Mesangial cell (primary cell): ENCODE measurements around the gene KCNK3. TPM values are rescaled to one million over a fixed set of nuclear protein-coding genes. Genes with fewer than 3 reads are reported as not detected.

Source experiments
- total RNA-seq: library from RNA; depleted of rRNA; stranded (reverse); fragments of >200 nt; gene quantifications from 2 replicates; pipeline ENCODE4 v1.2.3, GENCODE V29; 2015

Gene KCNK3
- total RNA-seq = 0.49 and 1.4 TPM in 2 replicates

DNA sequence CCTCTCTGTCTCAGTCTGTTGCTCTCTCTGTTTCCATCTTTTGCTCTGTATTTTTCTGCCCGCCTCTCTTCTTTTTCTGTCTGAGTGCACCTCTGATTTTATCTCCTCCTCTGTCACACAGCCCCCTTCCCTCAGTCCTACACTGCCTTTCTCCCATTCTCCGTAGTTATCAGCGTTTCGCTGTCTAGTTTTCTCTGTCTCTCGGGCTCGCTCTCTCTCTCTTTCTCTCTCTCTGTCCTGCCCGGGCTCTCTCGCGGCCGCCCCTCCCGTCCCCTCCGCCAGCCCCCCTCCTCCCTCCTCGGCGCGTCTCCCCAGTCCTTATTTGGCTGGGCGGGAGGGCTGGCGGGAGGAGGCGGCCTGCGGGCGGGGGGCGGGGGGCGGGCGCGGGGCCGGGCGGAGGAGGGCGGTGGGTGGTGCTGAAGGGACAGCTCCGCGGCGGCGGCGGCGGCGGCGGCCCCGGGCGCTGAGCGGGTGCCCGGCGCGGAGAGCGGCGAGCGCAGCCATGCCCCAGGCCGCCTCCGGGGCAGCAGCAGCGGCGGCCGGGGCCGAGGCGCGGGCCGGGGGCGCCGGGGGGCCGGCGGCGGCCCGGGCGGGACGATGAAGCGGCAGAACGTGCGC lies at the start of gene KCNK3:
Gene KCNK3 (plus strand): TSS at position 444 of the 618 bp plus-strand sequence. CDS start 154 bp downstream, at position 598.

DNA sequence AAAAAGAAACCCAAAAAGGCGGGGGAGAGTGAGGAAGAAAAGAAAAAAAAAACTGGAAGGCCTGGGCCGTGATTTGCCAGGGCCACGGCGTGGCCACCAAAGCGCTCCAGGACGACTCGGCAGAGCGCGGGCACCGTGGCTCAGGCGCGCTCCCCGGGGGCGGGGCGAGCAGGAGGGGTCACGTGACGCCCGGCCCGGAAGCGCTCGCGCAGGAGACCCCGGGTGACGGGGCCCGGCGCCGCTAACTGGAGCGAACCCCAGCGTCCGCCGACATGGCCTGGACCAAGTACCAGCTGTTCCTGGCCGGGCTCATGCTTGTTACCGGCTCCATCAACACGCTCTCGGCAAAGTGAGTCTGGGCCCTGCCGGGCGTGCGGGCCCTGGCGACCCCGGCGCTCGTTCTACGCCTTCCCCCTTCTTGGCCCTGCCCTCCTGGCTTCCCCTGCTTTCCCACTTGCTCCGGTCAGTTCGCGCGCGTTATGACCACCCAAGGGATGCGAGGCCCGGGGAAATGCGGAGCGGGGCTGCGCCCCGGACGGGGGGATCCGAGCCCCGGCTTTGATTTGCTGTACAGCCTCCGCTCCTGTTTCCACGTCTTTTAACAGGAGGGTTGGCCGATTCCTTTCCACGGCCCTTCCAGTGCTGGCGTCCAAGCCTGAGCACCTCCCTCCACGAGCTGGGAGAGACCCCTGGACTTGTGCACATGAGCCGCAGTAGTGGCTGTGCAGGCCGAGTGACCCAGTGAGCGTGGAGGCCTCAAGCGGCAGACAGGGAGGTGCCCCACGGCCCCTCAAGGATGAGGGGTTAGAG lies 71.8 kb downstream of the KCNK3 start, which contains the start of gene SLC35F6:
Gene SLC35F6 (plus strand): TSS at position 207 of the 810 bp plus-strand sequence. CDS start 66 bp downstream, at position 273.

Other genes with a start within 250 kb of the KCNK3 start
- gene OTOF, start 214.6 kb upstream of the KCNK3 start, total RNA-seq = not detected in 2 replicates
- gene CIB4, start 51.4 kb upstream of the KCNK3 start, total RNA-seq = not detected in 2 replicates
- 51.8 and 73.0 TPM in 2 replicates for gene SLC35F6, start 71.6 kb downstream of the KCNK3 start, total RNA-seq
- gene CENPA, start 93.3 kb downstream of the KCNK3 start, total RNA-seq = 4.6 and 51.2 TPM in 2 replicates
- gene DPYSL5, start 155.4 kb downstream of the KCNK3 start, total RNA-seq = 0.16 TPM in 1 of 2 replicates, not detected in the other